Endothelial cell of umbilical vein (primary cell): ENCODE data around the gene SUPT16H. TPM values are rescaled to one million over a fixed set of nuclear protein-coding genes. Genes with fewer than 3 reads are reported as not detected.

Source experiments
- BruUV-seq: library from RNA; stranded (reverse); fragments of 400-500 nt; replicated peaks from 2 replicates; lab custom pipeline; 2021; lab: Mats Ljungman, UMichigan
- CTCF ChIA-PET: fragments of 300-600, 350-600 bp; sonication (Branson Sonifier 250); formaldehyde crosslinking; loops from one replicate; lab custom pipeline; 2021; ENCODE audit warnings: antibody characterized with exemption, inconsistent platforms; lab: Charles Lee
- POLR2A ChIA-PET: fragments of 300-600, 350-600 bp; sonication (Branson Sonifier 250); formaldehyde crosslinking; loops from one replicate; lab custom pipeline; 2021; ENCODE audit warnings: antibody characterized with exemption, inconsistent platforms; lab: Charles Lee
- DNase-seq: peaks from one replicate; pipeline ENCODE4 v3.0.0-alpha.2; 2011; ENCODE audit warnings: low read depth, low spot score
- FAIRE-seq: peaks from 2 replicates; lab custom pipeline; 2011; peaks lifted over from hg19 to GRCh38; lab: Jason Lieb, UNC
- H2AFZ ChIP-seq: 2 replicates; pipeline ENCODE4 v1.6.0; 2012; ENCODE audit warnings: low read depth, low read length, control low read depth, inconsistent platforms
- H3K27ac ChIP-seq: 2 replicates; pipeline ENCODE4 v1.5.1; 2011; ENCODE audit warnings: low read depth, mild to moderate bottlenecking, control low read depth, low read length, moderate library complexity; ENCODE audit not compliant: insufficient read depth
- H3K27me3 ChIP-seq, 2 experiments: 2 replicates each; pipeline versions ENCODE4 v1.6.0 to v1.6.1; 2011; ENCODE audit warnings: low read length in 2 of 2, mixed read lengths in 1 of 2; ENCODE audit not compliant: control insufficient read depth in 2 of 2, insufficient read depth in 2 of 2
- H3K36me3 ChIP-seq, 2 experiments: 2 replicates in 1 of 2; 3 replicates in 1 of 2; pipeline ENCODE4 v1.5.1; 2011; ENCODE audit warnings: low read length in 2 of 2, mild to moderate bottlenecking in 1 of 2, moderate library complexity in 1 of 2; ENCODE audit not compliant: control insufficient read depth in 2 of 2, insufficient read depth in 2 of 2; ENCODE audit errors: extremely low read depth in 1 of 2
- H3K4me1 ChIP-seq: 3 replicates; pipeline ENCODE4 v1.5.1; 2011; ENCODE audit warnings: mild to moderate bottlenecking, low read length; ENCODE audit not compliant: control insufficient read depth, insufficient read depth; ENCODE audit errors: extremely low read depth
- H3K4me2 ChIP-seq: 2 replicates; pipeline ENCODE4 v1.6.1; 2011; ENCODE audit warnings: low read length, control low read depth, mixed read lengths; ENCODE audit not compliant: insufficient read depth
- H3K4me3 ChIP-seq, 3 experiments: fragments of 200-600 bp in 1 of 3; sonication (generic), shearing (Covaris generic) in 1 of 3; replicated peaks in 1 of 3; 2 replicates each; pipeline ENCODE4 v1.5.1; 2011 to 2016; ENCODE audit warnings: control low read depth in 3 of 3, low read length in 3 of 3, mild to moderate bottlenecking in 2 of 3, inconsistent platforms in 1 of 3, low read depth in 1 of 3, moderate library complexity in 1 of 3; ENCODE audit not compliant: insufficient read depth in 1 of 3
- H3K79me2 ChIP-seq: 2 replicates; pipeline ENCODE4 v1.6.0; 2012; ENCODE audit warnings: low read length, inconsistent platforms; ENCODE audit not compliant: control insufficient read depth, insufficient read depth
- H3K9ac ChIP-seq: replicated peaks from 2 replicates; pipeline ENCODE3; 2011; ENCODE audit warnings: low read length, control low read depth; ENCODE audit not compliant: insufficient read depth; ENCODE audit errors: extremely low read depth
- H3K9me1 ChIP-seq: replicated peaks from 3 replicates; pipeline ENCODE4 v1.6.0; 2011; ENCODE audit warnings: mild to moderate bottlenecking, low read length; ENCODE audit not compliant: control insufficient read depth, insufficient read depth; ENCODE audit errors: extremely low read depth
- H3K9me3 ChIP-seq: replicated peaks from 2 replicates; pipeline ENCODE4 v1.5.1; 2012; ENCODE audit warnings: low read length, inconsistent platforms; ENCODE audit not compliant: control insufficient read depth, insufficient read depth
- H4K20me1 ChIP-seq: replicated peaks from 2 replicates; pipeline ENCODE3; 2011; ENCODE audit warnings: mild to moderate bottlenecking, low read length; ENCODE audit not compliant: control insufficient read depth, insufficient read depth; ENCODE audit errors: extremely low read depth
- EZH2 ChIP-seq: IDR thresholded peaks from 2 replicates; pipeline ENCODE4 v1.6.1; 2012; ENCODE audit warnings: borderline replicate concordance, low read depth, mild to moderate bottlenecking, moderate library complexity, low read length, inconsistent platforms; ENCODE audit not compliant: severe bottlenecking
- FOS ChIP-seq: IDR thresholded peaks from 2 replicates; pipeline ENCODE4 v1.6.1; 2011; ENCODE audit warnings: mild to moderate bottlenecking, low read length, moderate library complexity, borderline replicate concordance; ENCODE audit not compliant: insufficient read depth
- JUN ChIP-seq: IDR thresholded peaks from 2 replicates; pipeline ENCODE4 v1.6.1; 2011; ENCODE audit warnings: borderline replicate concordance, low read depth; ENCODE audit not compliant: insufficient read length, insufficient read depth
- MYC ChIP-seq: IDR thresholded peaks from one replicate; pipeline ENCODE4 v1.6.1; 2011; ENCODE audit warnings: mild to moderate bottlenecking, low read depth, low read length
- POLR2AphosphoS5 ChIP-seq: IDR thresholded peaks from 2 replicates; pipeline ENCODE4 v1.6.1; 2012; ENCODE audit warnings: low read depth, mild to moderate bottlenecking, control low read depth, low read length, moderate library complexity; ENCODE audit not compliant: insufficient read depth
- dilution Hi-C: fragments of 300-500 bp; cut with MboI; formaldehyde crosslinking; loops from one replicate; pipeline ENCODE4 v1.15.0; 2019; ENCODE audit warnings: low sequenced_read_pairs; ENCODE audit not compliant: extremely low pct_ligation_motif_present
- intact Hi-C: fragments of 100-400 bp; cut with micrococcal nuclease; formaldehyde crosslinking; loops from one replicate; pipeline ENCODE4 v1.10.0; 2022
- polyA plus RNA-seq, 4 experiments: library from polyadenylated mRNA; depleted of rRNA in 3 of 4; stranded (reverse) in 3 of 4; unstranded in 1 of 4; fragments of >200 nt; gene quantifications; 2 replicates each; pipeline versions ENCODE4 v1.2.1 to v1.2.3, GENCODE V29; 2011 to 2012; ENCODE audit warnings: missing spikeins in 1 of 4
- total RNA-seq: library from RNA; stranded (reverse); gene quantifications from 2 replicates; pipeline ENCODE4 v1.2.3, GENCODE V29; 2021

The SUPT16H gene
- total and polyA plus RNA-seq, 2 donors (not counting 3 experiments of a cell fraction or from before 2014, with no cell fraction given): 53.1 to 100 TPM

- H3K79me2 ChIP-seq: no peaks in the 10 kb centered on the region
- H3K4me3 ChIP-seq: no peak overlapping the region
- BruUV-seq: no TSS peak
- H3K9ac ChIP-seq: no peak overlapping the region
- H3K9me1 ChIP-seq: no peaks in the 10 kb centered on the region
- no peaks in the 10 kb centered on the region for H3K27me3 ChIP-seq
- POLR2A ChIA-PET: no interaction called here
- H3K4me1 ChIP-seq: no peaks in the 10 kb centered on the region
- TF ChIP-seq POLR2AphosphoS5: no peak
- TF ChIP-seq FOS: no peak
- H3K27ac ChIP-seq: no peak overlapping the region
- FAIRE-seq: no peak
- CTCF ChIA-PET: no interaction called here
- intact Hi-C loops: no loop called here
- H4K20me1 ChIP-seq: no peaks in the 10 kb centered on the region
- dilution Hi-C loops: no loop called here
- peaks cover 59 to 63% of the 10 kb centered on the region in 2 experiments for H3K36me3 ChIP-seq
- no peak overlapping the region for H3K4me2 ChIP-seq
- DNase-seq: no peak
- H2AFZ ChIP-seq: no peak overlapping the region
- H3K9me3 ChIP-seq: no peaks in the 10 kb centered on the region
Observed at GRCh38 chr14:21399311-21399870, 15.6 kb upstream of the SUPT16H start.

GRCh38 chr14:21398901-21399300, 15.1 kb upstream of the SUPT16H start:
- no peaks in the 10 kb centered on the region for H3K27me3 ChIP-seq
- DNase-seq (no peak), FAIRE-seq (no peak)
- H3K79me2 ChIP-seq: no peaks in the 10 kb centered on the region
- no peak overlapping the region for H2AFZ ChIP-seq
- no peaks in the 10 kb centered on the region for H3K9me3 ChIP-seq
- dilution Hi-C loops (no loop called here), intact Hi-C loops (no loop called here)
- POLR2A ChIA-PET: no interaction called here
- H3K4me2 ChIP-seq: no peak overlapping the region
- CTCF ChIA-PET: no interaction called here
- no peak overlapping the region for H3K9ac ChIP-seq
- H3K36me3 ChIP-seq: peaks cover 62 to 65% of the 10 kb centered on the region in 2 experiments
- H3K4me1 ChIP-seq: no peaks in the 10 kb centered on the region
- no peak overlapping the region for H3K27ac ChIP-seq
- no peaks in the 10 kb centered on the region for H4K20me1 ChIP-seq
- no peak for TF ChIP-seq JUN
- no peak for TF ChIP-seq EZH2
- no peak for TF ChIP-seq MYC
- no peaks in the 10 kb centered on the region for H3K9me1 ChIP-seq
- no TSS peak for BruUV-seq
- H3K4me3 ChIP-seq: no peak overlapping the region
